Endothelial cell (in vitro differentiated cells): Measurements from ENCODE around the gene GPR50. TPM values are rescaled to one million over a fixed set of nuclear protein-coding genes. Genes with fewer than 3 reads are reported as not detected.

Experiments used
- DNase-seq: peaks from one replicate; pipeline ENCODE4 v3.0.0; 2021; ENCODE audit warnings: low spot score
- H3K27ac Mint-ChIP-seq: one replicate; pipeline ENCODE4 v1.8.0; 2021; ENCODE audit warnings: mixed read lengths, inconsistent platforms; ENCODE audit not compliant: unreplicated experiment
- H3K27me3 Mint-ChIP-seq: one replicate; pipeline ENCODE4 v1.8.0; 2021; ENCODE audit warnings: mild to moderate bottlenecking, moderate library complexity, mixed read lengths, inconsistent platforms; ENCODE audit not compliant: unreplicated experiment
- H3K36me3 Mint-ChIP-seq: one replicate; pipeline ENCODE4 v1.8.0; 2021; ENCODE audit warnings: mild to moderate bottlenecking, low read depth, mixed read lengths, inconsistent platforms; ENCODE audit not compliant: unreplicated experiment
- H3K4me1 Mint-ChIP-seq: one replicate; pipeline ENCODE4 v1.8.0; 2021; ENCODE audit warnings: mild to moderate bottlenecking, mixed read lengths, inconsistent platforms; ENCODE audit not compliant: unreplicated experiment
- H3K4me3 Mint-ChIP-seq: one replicate; pipeline ENCODE4 v1.8.0; 2021; ENCODE audit warnings: mild to moderate bottlenecking, mixed read lengths, inconsistent platforms; ENCODE audit not compliant: unreplicated experiment
- H3K9me3 Mint-ChIP-seq: one replicate; pipeline ENCODE4 v1.8.0; 2021; ENCODE audit warnings: mixed read lengths, inconsistent platforms; ENCODE audit not compliant: unreplicated experiment
- long read RNA-seq: library from polyadenylated mRNA; unstranded; transcript quantifications from one replicate; pipeline ENCODE4 v2.0.0, GENCODE V29; 2020; ENCODE audit not compliant: unreplicated experiment
- total RNA-seq: library from RNA; stranded (reverse); fragmentation: NEBNext Ultra II Directional; extraction: Animal tissue kit (Norgen Biotek cat#: 25700); gene quantifications from one replicate; pipeline ENCODE4 v1.2.1, GENCODE V29; 2021; ENCODE audit not compliant: unreplicated experiment
- TF ChIP-seq, protein P1 (sequence below): fragments of 200-600 bp; sonication (generic); IDR thresholded peaks from one replicate; pipeline ENCODE4 v1.5.0; 2021; ENCODE audit warnings: antibody characterized with exemption; ENCODE audit not compliant: unreplicated experiment

Gene GPR50
- 1.1 TPM for total RNA-seq
- long read RNA-seq, partial matches to known transcripts: 0 of 1 reads
- long read RNA-seq, other reads (novel, unspliced or antisense): 1 of 1 reads

DNA sequence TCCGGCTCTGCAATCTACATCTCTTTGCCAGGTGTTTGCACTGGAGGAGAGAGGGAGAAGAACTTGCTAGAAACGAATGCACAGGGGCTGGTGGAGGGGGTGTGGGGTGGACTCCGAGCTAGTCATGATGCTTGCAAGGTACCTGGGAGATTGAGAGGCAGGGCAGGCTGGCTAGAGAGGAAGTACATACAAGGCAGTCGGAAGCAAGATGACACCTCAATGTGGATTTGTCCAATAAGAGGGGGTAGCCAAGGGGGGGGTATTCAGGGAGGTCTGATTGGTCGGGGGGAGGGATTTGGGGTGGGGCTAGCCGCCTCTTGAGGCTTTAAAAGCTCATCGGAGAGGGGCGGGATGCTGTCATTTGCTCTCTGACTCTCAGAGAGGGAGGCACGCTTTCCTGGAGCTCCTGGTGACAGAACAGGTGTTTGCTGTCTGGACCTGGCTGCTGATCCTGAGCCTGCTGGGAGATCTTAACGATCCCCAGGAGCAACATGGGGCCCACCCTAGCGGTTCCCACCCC lies at the start of gene GPR50:
Gene GPR50, plus strand, starts transcription at position 354 of the 520 bp plus-strand sequence. Its CDS starts 138 bp downstream, at position 492.
- no peaks in the 10 kb centered on the region for H3K9me3 Mint-ChIP-seq

DNA sequence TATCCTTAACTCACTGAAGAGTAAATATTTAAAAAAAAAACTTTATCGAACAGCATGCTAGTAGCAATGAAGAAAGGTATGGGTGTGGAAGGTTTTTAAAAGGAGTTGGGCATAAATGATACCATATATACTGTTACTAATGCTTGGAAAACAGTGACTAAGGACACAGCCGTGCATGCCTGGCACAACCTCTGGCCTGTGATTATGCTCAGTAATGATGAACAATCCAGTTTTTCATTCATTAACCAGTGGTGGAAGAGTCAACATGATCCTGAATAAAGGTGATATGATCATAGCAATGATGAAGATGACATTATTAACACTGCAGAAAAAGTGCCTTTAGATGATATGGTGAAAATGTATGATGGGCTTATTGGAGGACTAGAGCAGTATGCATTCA lies 43.9 kb upstream of the GPR50 start:
- no peak for DNase-seq
- Mint-ChIP-seq H3K27me3 (peaks cover 2% of the 10 kb centered on the region), H3K36me3 (no peaks in the 10 kb centered on the region), H3K27ac (no peak overlapping the region), H3K4me3 (no peak overlapping the region), H3K4me1 (no peaks in the 10 kb centered on the region), H3K9me3 (no peaks in the 10 kb centered on the region)
- TF ChIP-seq, protein P1, sequence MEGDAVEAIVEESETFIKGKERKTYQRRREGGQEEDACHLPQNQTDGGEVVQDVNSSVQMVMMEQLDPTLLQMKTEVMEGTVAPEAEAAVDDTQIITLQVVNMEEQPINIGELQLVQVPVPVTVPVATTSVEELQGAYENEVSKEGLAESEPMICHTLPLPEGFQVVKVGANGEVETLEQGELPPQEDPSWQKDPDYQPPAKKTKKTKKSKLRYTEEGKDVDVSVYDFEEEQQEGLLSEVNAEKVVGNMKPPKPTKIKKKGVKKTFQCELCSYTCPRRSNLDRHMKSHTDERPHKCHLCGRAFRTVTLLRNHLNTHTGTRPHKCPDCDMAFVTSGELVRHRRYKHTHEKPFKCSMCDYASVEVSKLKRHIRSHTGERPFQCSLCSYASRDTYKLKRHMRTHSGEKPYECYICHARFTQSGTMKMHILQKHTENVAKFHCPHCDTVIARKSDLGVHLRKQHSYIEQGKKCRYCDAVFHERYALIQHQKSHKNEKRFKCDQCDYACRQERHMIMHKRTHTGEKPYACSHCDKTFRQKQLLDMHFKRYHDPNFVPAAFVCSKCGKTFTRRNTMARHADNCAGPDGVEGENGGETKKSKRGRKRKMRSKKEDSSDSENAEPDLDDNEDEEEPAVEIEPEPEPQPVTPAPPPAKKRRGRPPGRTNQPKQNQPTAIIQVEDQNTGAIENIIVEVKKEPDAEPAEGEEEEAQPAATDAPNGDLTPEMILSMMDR: no peak

More for the DNA sequence above, at the start of gene GPR50:
- Mint-ChIP-seq H3K4me3 (peak within 1 kb of the TSS; percentile 81), H3K4me1 (no peaks in the 10 kb centered on the region), H3K36me3 (no peaks in the 10 kb centered on the region), H3K27ac (no peak within 1 kb of the TSS), H3K27me3 (peaks cover 18% of the 10 kb centered on the region)
- no peak for DNase-seq
- TF ChIP-seq, protein P1: no peak

DNA sequence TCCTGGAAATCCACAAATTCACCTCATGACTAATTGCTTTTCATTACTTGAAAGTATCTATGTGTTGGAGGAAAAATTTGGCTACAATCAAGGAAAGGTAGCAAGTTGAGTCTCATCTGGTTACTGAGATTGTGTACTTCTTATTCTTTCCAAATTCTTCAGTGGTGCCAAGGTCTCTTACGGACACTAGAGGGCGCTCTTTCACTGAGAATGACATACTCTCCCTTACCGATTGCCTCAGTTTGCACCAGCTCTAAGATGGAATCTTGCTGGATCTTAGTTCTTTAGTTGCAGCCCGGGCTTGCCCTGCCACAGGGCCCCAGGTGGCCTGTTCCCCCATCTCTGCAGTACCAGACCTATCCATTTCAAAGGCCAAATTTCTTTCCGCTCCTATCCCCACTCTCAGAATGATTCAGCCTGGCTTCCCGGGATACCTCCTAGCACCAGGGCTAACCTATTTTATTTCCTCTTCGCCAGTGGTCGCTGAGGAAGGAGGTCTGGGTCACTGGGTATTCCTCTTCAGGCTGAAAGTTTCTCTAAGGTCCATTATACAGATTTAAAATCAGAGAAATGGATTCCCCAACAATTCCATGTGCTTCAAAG lies 24.6 kb upstream of the GPR50 start:
- Mint-ChIP-seq H3K9me3 (no peaks in the 10 kb centered on the region), H3K27me3 (no peaks in the 10 kb centered on the region), H3K4me1 (no peaks in the 10 kb centered on the region), H3K36me3 (no peaks in the 10 kb centered on the region), H3K27ac (no peak overlapping the region), H3K4me3 (no peak overlapping the region)
- TF ChIP-seq, protein P1: peak; percentile 69
- no peak for DNase-seq

DNA sequence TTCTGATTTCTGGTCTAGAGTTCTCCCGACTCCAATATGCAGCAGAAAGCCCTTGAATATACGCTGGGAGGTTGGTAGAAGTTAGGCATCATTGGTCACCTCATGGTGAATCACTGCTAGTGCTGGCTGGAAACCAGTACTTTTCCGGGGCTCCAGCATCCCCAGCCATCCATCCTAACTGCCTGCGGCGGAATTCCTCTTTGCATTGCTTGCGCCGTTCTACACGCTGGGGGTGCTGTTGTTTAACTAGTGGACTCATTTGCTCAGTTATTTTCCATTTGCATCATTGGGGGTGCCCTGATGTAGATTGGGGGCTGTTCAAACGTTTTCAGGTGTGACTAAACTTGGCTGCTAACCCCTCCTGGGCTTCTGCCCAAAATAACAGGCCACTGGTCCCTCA lies 23.3 kb upstream of the GPR50 start:
- Mint-ChIP-seq H3K4me3 (no peak overlapping the region), H3K27me3 (no peaks in the 10 kb centered on the region), H3K9me3 (no peaks in the 10 kb centered on the region)

DNA sequence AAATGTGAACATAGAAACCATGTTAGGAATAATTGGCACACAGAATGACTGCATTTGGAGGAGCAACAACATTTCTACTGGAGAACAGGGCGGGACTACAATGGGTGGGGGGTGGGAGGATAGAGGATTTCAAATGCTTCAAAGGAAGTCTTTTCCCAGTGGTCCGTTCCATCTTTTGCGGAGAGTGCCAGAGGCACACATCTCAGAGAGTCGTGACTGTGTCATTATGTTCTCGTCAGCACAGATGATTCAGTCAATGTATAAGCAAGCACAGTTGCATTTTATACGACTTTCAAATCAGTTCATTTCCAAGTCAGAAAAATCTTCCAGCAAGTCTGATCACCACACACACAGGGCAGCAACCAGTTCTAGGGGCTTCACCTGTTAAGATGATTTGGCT lies 22.7 kb upstream of the GPR50 start:
- DNase-seq: no peak
- H3K27ac Mint-ChIP-seq: no peak overlapping the region
- H3K4me3 Mint-ChIP-seq: no peak overlapping the region
- H3K27me3 Mint-ChIP-seq: no peaks in the 10 kb centered on the region
- no peaks in the 10 kb centered on the region for H3K4me1 Mint-ChIP-seq
- TF ChIP-seq, protein P1: no peak
- no peaks in the 10 kb centered on the region for H3K36me3 Mint-ChIP-seq
- no peaks in the 10 kb centered on the region for H3K9me3 Mint-ChIP-seq

More for the DNA sequence above, 23.3 kb upstream of the GPR50 start:
- peak; percentile 5 for DNase-seq
- Mint-ChIP-seq H3K27ac (no peak overlapping the region), H3K36me3 (no peaks in the 10 kb centered on the region), H3K4me1 (no peaks in the 10 kb centered on the region)
- TF ChIP-seq, protein P1: no peak
